GM12874 (cell line): ENCODE data around the gene EFNA4.

ENCODE experiments used
- TF ChIP-seq, protein P1 (sequence below): IDR thresholded peaks from 2 replicates; pipeline ENCODE4 v1.5.1; 2011; ENCODE audit warnings: low read depth, mild to moderate bottlenecking, control low read depth, low read length, moderate library complexity; ENCODE audit not compliant: insufficient read depth

Gene EFNA4

DNA sequence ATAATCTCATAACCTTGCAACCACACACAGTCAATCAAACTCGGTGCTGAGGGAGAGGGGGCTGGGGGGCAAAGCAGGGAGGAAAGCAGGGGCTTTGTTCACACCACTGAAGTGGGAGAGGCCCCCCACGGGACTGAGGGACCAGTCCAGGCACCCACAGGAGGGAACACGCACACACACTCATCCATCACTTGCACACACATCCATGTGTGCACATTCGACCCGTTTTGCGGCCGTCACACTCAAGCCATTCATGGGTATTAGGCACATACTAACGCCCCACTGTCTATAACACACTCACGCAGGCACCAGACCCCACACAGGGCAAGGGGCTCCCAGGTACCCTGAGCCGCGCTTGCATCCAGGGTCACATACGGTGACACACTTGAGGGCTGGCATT, 29.1 kb downstream of the EFNA4 start:
- TF ChIP-seq, protein P1, sequence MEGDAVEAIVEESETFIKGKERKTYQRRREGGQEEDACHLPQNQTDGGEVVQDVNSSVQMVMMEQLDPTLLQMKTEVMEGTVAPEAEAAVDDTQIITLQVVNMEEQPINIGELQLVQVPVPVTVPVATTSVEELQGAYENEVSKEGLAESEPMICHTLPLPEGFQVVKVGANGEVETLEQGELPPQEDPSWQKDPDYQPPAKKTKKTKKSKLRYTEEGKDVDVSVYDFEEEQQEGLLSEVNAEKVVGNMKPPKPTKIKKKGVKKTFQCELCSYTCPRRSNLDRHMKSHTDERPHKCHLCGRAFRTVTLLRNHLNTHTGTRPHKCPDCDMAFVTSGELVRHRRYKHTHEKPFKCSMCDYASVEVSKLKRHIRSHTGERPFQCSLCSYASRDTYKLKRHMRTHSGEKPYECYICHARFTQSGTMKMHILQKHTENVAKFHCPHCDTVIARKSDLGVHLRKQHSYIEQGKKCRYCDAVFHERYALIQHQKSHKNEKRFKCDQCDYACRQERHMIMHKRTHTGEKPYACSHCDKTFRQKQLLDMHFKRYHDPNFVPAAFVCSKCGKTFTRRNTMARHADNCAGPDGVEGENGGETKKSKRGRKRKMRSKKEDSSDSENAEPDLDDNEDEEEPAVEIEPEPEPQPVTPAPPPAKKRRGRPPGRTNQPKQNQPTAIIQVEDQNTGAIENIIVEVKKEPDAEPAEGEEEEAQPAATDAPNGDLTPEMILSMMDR, result no peak

DNA sequence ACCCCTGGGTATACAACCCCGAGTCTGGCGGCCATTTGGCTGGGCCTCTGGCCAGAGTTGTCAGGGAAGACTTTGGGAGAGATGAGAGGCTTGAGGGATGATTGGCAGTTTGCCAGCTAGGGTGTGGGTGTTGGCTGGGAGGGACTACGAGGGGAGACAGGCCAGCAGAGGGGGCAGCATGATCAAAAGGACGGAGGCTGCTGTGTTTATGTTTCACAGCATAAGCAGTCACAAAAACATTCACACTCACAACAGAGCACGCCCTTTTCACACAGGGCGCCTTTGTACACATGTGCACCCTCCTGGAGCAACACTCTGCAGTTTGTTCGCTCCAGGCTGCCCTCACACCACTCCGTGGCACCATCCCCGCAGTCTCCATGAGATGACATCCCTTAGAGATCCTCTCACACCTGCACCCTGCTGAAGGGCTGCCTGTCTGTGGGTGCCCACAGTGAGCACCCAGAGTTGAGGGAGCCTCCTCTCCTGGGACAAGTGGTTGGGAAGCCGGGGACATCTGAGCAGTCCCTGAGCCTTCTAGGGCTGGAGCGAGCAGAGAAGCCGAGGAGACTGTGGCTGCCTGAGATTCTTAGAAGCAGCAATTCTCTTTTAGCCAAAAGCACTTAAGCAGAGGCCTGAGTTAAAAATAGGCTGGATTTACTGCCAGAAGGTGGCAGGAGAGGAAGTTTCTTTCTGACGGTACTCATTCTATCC, 30.5 kb downstream of the EFNA4 start:
- TF ChIP-seq, protein P1, result peak; percentile 35

DNA sequence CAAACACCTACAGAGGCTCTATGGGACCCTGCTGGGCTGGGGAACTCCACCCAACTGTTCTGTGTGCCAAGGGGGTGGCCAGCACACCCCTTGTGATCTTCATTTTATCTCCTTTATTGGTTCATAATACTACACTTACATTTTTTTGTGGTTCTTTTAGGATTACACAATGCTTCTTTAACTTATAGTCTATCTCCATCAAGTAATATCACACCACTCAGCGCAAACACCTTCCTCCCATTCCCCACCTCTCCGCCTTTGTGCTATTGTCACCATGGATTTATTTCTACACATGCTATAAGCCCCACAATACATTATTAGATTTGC, 31.0 kb downstream of the EFNA4 start:
- TF ChIP-seq, protein P1, result no peak

DNA sequence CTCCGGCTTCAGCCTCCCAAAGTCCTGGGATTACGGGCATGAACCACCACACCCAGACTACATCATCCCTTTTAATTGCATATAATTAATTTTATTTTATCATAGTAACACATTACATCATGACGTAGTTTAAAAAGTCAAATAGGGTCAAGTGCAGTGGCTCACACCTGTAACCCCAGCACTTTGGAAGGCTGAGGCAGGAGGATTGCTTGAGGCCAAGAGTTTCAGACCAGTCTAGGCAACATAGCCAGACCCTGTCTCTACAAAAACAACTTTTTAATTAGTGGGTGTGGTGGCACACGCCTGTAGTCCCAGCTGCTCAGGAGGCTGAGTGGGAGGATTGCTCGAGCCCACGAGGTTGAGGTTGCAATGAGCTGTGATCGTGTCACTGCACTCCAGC, 35.8 kb downstream of the EFNA4 start:
- TF ChIP-seq, protein P1, result no peak

DNA sequence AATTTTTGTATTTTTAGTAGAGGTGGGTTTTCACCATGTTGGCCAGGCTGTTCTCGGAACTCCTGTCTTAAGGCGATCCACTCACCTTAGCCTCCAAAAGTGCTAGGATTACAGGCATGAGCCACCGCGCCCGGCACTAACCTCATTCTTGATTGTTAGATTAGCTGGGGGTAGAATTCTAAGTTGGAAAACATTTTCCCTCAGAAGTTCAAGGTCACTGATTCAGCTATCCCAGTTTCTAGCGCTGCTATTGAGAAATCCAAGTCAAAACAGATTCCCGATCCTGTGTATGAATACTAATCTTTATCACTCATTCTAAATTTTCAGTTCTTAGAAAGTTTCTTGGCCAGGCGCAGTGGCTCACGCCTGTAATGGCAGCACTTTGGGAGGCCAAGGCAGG, 39.8 kb downstream of the EFNA4 start:
- TF ChIP-seq, protein P1, result no peak

DNA sequence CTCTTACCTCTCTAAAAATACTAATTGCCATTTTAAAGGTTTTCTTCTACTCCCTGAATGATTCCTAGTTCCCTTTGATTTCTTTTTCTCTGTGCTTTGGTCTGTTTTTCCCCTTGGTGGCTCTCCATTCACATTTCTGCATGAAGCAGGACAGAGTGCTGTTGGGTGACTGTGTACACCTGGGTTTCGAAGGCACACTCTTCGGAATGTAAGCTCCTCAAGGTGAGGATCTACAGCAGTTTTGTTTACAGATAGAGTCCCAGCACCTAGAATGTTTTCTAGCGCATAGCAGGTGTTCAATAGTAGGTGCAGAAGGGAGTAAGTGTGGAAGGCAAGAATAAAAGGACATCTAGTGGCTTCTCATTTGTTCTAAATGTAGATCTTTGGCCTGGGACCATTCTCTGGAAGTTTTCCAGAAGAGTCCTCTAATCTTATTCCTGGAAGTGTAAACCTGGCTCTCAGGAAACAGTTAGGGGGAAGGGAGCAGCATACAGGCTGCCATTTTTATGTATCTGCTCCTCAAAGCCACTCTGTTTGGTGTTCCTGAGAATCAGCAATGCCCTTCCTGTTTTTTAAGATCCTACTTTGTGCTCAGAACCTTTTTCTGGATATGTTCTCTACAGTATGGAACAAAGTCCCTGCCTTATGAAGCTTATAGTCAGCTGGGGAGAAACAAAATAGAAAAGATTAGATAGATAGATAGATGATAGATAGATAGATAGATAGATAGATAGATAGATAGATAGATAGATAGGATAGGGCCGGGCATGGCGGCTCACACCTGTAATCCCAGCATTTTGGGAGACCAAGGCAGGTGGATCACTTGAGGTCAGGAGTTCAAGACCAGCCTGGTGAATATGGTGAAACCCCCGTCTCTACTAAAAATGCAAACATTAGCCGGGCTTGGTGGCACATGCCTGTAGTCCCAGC, 41.3 kb downstream of the EFNA4 start:
- TF ChIP-seq, protein P1, result no peak

DNA sequence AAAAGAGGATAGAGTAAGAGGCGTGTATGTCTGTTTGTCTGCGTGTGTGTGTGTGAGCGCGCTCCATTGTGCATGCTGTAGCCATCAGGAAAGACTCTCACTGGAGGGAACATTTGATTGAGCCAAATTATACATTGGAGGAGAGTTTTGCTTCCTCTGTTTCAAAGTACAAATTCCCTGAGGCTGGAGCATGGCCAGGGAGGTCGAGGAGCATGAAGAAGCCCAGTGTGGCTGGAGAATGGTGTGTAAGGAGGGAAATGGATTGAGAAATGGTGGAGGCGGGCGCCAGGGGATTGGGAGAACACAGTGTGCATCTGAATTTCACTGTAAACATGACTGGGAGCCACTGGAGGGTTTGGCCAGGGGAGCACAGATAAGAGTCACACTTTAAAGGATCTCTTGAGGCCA, 42.1 kb downstream of the EFNA4 start:
- TF ChIP-seq, protein P1, result no peak
